Epithelial cell of proximal tubule (primary cell): ENCODE measurements around the gene PRMT9. TPM values are rescaled to one million over a fixed set of nuclear protein-coding genes. Genes with fewer than 3 reads are reported as not detected.

ENCODE experiments used
- DNase-seq: peaks from one replicate; pipeline ENCODE4 v3.0.0-alpha.2; 2011; ENCODE audit warnings: low read depth
- H3K4me3 ChIP-seq: 2 replicates; pipeline ENCODE4 v1.5.1; 2011; ENCODE audit warnings: low read depth, mild to moderate bottlenecking, low read length
- total RNA-seq: library from RNA; depleted of rRNA; stranded (reverse); fragments of >200 nt; gene quantifications from 2 replicates; pipeline ENCODE4 v1.2.3, GENCODE V29; 2015
- TF ChIP-seq, protein P1 (sequence below): conservative IDR thresholded peaks from 2 replicates; pipeline ENCODE4 v1.5.1; 2012; ENCODE audit warnings: low read depth, mild to moderate bottlenecking, low read length

Gene PRMT9
- total RNA-seq, 1 donor from 2014 or later, result 6.5 TPM

DNA sequence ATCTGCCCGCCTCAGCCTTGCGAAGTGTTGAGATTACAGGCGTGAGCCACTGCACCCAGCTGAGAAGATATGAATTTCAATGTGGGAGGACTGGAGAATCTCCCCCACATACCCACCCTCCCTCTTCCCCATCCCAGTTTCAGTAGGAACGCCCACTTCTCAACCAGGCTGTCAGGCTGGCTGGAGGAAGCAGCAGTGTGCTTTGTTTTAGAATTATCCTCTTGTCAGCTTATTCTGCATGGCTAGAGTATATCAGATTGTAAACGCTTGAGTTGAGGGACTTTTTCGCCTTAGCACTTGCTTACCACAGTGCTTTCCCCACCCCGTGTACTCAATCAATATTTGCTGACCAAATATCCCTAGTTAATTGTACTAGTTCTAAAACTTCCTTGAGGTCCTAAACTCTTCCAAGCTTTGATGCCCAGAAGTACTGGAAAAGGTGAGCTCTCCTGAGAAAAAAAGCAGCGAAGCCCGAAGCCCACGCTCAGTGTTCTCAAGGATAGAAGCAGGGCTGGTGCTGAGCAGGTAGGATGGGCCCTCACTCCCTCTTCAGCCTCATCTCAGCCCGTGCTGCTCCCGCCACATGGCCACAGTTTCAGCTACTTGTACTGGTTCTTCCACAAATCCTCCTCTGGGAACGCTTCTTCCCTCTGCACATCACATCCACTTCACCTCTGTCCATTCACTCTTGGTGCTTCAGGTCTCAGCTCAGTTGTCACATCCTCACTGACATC, 40.7 kb upstream of the PRMT9 start:
- TF ChIP-seq, protein P1, sequence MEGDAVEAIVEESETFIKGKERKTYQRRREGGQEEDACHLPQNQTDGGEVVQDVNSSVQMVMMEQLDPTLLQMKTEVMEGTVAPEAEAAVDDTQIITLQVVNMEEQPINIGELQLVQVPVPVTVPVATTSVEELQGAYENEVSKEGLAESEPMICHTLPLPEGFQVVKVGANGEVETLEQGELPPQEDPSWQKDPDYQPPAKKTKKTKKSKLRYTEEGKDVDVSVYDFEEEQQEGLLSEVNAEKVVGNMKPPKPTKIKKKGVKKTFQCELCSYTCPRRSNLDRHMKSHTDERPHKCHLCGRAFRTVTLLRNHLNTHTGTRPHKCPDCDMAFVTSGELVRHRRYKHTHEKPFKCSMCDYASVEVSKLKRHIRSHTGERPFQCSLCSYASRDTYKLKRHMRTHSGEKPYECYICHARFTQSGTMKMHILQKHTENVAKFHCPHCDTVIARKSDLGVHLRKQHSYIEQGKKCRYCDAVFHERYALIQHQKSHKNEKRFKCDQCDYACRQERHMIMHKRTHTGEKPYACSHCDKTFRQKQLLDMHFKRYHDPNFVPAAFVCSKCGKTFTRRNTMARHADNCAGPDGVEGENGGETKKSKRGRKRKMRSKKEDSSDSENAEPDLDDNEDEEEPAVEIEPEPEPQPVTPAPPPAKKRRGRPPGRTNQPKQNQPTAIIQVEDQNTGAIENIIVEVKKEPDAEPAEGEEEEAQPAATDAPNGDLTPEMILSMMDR, result no peak
- H3K4me3 ChIP-seq, result no peak overlapping the region
- no peak for DNase-seq

DNA sequence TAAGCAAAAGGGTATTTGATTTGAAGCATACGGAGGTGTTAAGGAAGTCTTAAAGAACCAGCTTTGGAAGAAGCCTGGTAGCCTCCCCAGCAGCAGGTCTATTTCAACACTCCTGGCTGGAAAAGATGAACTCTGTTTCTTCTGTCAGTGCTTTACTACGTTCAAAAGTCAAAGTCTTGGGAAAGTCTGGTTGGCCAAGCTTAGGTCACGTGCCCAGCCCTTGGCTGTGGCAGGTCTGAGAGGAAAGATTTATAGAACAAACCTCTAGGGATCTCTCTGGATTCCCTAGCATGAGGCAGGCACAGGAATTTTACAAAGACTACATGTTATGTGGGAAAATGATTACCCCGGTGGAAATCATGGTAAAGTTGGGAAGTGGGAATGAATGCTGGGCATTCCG, 39.4 kb upstream of the PRMT9 start:
- TF ChIP-seq, protein P1, result no peak
- no peak overlapping the region for H3K4me3 ChIP-seq
- no peak for DNase-seq

DNA sequence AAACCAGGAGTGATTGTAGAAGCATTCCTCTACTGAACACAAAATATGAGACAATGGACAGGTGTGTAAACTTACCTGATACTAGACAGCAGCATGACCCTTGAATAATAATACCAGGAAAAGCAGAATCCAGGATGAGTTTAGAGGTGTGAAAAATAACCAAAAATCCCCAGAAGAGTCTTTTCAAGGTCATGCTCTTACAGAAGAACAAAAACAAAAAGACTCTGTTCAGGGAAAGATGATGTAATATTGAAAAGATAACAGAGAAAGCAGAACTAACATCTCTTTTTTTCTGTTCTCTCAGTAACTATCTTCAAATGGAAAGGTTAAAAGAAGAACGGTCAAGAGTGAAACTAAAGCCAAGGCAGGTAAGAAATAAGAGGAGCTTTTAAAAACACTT, 33.9 kb upstream of the PRMT9 start:
- no peak overlapping the region for H3K4me3 ChIP-seq
- TF ChIP-seq, protein P1, result no peak
- DNase-seq, result no peak

DNA sequence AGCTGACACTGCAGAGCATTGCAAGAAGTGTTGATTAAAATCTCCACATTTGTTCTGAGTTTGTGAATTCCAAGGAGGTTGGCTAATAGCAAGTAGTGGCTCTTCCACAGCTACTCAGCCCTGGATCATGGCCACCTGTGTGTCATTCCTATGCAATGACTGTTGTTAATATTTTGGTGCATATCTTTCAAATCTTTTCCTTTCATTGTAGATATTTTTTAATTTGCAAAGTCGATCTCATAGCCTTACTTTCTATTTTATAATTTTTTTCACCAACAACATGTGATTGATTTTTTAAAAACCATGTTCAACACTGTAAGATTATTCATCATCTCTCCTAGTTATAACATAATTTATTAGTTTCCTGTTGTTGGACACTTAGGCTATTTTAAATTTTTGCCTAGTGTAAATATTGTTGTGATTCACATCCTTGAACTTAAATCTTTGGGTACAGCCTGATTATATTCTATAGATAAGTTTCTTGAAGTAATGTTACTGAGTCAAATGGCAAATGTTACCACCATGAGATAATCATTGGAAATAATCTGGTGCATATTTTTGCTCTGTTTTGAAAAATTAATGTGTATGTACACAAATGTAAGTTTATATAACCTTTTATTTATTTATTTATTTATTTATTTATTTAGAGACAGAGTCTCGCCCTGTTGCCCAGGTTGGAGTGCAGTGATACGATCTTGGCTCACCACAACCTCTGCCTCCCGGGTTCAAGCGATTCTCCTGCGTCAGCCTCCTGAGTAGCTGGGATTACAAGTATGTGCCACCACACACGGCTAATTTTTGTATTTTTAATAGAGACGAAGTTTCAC, 30.8 kb upstream of the PRMT9 start:
- H3K4me3 ChIP-seq, result no peak overlapping the region
- TF ChIP-seq, protein P1, result no peak
- no peak for DNase-seq

DNA sequence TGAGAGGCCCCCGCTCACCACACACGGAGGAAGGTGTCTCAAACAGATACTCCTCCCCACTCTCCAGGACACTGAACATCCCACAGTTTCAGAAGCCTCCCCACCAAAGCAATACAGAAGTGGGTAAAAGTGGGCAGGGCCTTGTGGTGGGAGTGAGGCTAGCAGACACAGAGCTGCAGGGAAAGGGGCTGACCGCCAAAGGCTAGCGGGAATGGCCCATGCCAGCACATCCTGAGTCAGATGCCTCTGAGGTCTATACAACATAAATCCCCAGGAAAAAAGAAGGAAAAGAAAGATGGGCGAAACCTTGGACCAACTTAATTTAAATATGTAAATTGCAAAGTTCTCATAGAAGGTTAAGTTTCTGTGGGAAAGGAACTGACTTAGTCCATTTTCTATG, 26.0 kb upstream of the PRMT9 start:
- no peak for DNase-seq
- TF ChIP-seq, protein P1, result no peak
- no peak overlapping the region for H3K4me3 ChIP-seq

DNA sequence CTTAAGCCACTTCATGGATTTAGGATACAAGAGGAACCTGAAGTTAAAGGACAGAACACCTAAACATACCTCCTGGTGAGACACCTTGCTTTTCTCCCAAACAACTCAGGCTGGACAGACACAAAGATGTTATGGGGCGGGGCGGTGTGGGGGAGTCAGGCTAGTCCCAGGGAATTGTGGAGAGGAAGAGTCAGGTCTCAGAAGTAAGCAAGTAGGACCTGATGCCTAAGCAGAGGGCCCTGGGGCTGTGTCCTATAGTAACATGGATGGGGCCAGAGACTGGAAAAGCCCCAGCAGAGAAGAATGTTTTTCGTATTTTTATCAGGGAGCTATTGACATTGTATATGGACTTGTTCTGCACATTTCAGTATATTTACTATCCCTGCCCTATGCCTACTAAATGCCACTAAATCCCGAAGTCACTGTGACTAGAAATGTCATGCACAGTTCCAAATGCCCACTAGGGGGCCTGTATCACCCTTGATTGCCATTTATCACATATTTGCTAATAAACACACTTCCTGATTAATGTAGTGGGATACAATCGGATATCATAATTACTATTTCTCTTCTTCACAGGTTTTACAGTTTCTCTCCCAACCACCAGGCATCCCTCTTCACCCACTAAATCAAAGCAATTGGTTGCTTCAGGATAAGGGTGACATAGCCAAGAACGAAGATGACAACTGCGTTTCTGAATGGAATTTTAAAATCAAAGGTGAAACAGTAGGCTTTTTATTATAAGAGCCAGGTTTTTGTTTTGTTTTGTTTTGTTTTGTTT, 24.1 kb upstream of the PRMT9 start:
- no peak overlapping the region for H3K4me3 ChIP-seq
- TF ChIP-seq, protein P1, result peak; percentile 90
- no peak for DNase-seq
